GM23338 (cell line): ENCODE data around the gene RRP8. TPM values are rescaled to one million over a fixed set of nuclear protein-coding genes. Genes with fewer than 3 reads are reported as not detected.

Experiments used
- ATAC-seq: fragments of 200-7000 bp; cut with Tn5 transposase; 3 replicates; pipeline ENCODE4 v1.9.1; 2020
- DNase-seq: peaks from one replicate; pipeline ENCODE4 v3.0.0-alpha.2; 2015; ENCODE audit warnings: low spot score
- H2AFZ ChIP-seq: fragments of 200-600 bp; sonication (generic); 2 replicates; pipeline ENCODE4 v1.8.0; 2016; ENCODE audit warnings: antibody characterized with exemption, mild to moderate bottlenecking, moderate library complexity
- H3F3A ChIP-seq: fragments of 200-600 bp; sonication (generic); replicated peaks from 2 replicates; pipeline ENCODE4 v1.8.0; 2017; ENCODE audit warnings: antibody characterized with exemption, mixed run types, low read depth
- H3K27ac ChIP-seq: fragments of 200-600 bp; sonication (generic); 2 replicates; pipeline ENCODE4 v1.6.1; 2016; ENCODE audit warnings: low read depth
- H3K27me3 ChIP-seq: fragments of 200-600 bp; sonication (generic); 2 replicates; pipeline ENCODE4 v1.8.0; 2016; ENCODE audit warnings: mild to moderate bottlenecking, mixed run types, moderate library complexity; ENCODE audit not compliant: insufficient read depth
- H3K36me3 ChIP-seq: fragments of 200-600 bp; sonication (generic); 2 replicates; pipeline ENCODE4 v1.8.0; 2016; ENCODE audit warnings: mild to moderate bottlenecking; ENCODE audit not compliant: insufficient read depth
- H3K4me1 ChIP-seq: fragments of 200-600 bp; sonication (generic); 2 replicates; pipeline ENCODE4 v1.8.0; 2016; ENCODE audit warnings: mild to moderate bottlenecking, moderate library complexity; ENCODE audit not compliant: insufficient read depth
- H3K4me2 ChIP-seq: fragments of 200-600 bp; sonication (generic); 2 replicates; pipeline ENCODE4 v1.7.1; 2017; ENCODE audit warnings: mixed run types
- H3K4me3 ChIP-seq: fragments of 200-600 bp; sonication (generic); 2 replicates; pipeline ENCODE4 v1.6.1; 2016; ENCODE audit warnings: mixed run types
- H3K79me2 ChIP-seq: fragments of 200-600 bp; sonication (generic); replicated peaks from 2 replicates; pipeline ENCODE4 v1.8.0; 2017; ENCODE audit warnings: mild to moderate bottlenecking; ENCODE audit not compliant: insufficient read depth
- H3K9me2 ChIP-seq: fragments of 200-600 bp; sonication (generic); 2 replicates; pipeline ENCODE4 v1.8.0; 2017; ENCODE audit not compliant: insufficient read depth
- H4K20me1 ChIP-seq: fragments of 200-600 bp; sonication (generic); replicated peaks from 2 replicates; pipeline ENCODE4 v1.8.0; 2017; ENCODE audit warnings: mild to moderate bottlenecking; ENCODE audit not compliant: insufficient read depth
- H3K27ac Mint-ChIP-seq: 2 replicates; pipeline ENCODE4 v1.8.0; 2020; ENCODE audit warnings: inconsistent platforms, mild to moderate bottlenecking, moderate library complexity, mixed read lengths
- H3K27me3 Mint-ChIP-seq: 3 replicates; pipeline ENCODE4 v1.8.0; 2022; ENCODE audit warnings: low read depth, mild to moderate bottlenecking, moderate library complexity, mixed read lengths, inconsistent platforms; ENCODE audit not compliant: insufficient read depth, poor library complexity
- H3K36me3 Mint-ChIP-seq: 3 replicates; pipeline ENCODE4 v1.8.0; 2021; ENCODE audit warnings: low read depth, mild to moderate bottlenecking, inconsistent platforms, moderate library complexity, mixed read lengths
- H3K4me1 Mint-ChIP-seq: 3 replicates; pipeline ENCODE4 v1.8.0; 2020; ENCODE audit warnings: mild to moderate bottlenecking, inconsistent platforms, mixed read lengths
- H3K4me3 Mint-ChIP-seq: 3 replicates; pipeline ENCODE4 v1.8.0; 2021; ENCODE audit warnings: moderate library complexity, mild to moderate bottlenecking, inconsistent platforms, mixed read lengths
- H3K9me3 Mint-ChIP-seq: 3 replicates; pipeline ENCODE4 v1.8.0; 2020; ENCODE audit warnings: moderate library complexity, mild to moderate bottlenecking, inconsistent platforms, mixed read lengths
- CREB1 ChIP-seq: fragments of 250-450 bp; sonication (Bioruptor Pico); IDR thresholded peaks from 2 replicates; pipeline ENCODE4 v1.5.0; 2020; ENCODE audit warnings: low read depth, mild to moderate bottlenecking, moderate library complexity
- CTCF ChIP-seq, 2 experiments: fragments of 200-600 bp in 1 of 2; sonication (generic) in 1 of 2; conservative IDR thresholded peaks; 2 replicates each; pipeline versions ENCODE4 v1.5.1 to v1.6.1; 2016 to 2017; ENCODE audit warnings: antibody characterized with exemption in 2 of 2, low read depth in 2 of 2, mild to moderate bottlenecking in 2 of 2, moderate library complexity in 1 of 2
- ETS1 ChIP-seq: IDR thresholded peaks from 2 replicates; pipeline ENCODE4 v1.6.1; 2016; ENCODE audit warnings: antibody characterized with exemption
- EZH2phosphoT487 ChIP-seq: fragments of 200-600 bp; sonication (generic); IDR thresholded peaks from one replicate; pipeline ENCODE4 v1.8.1; 2018; ENCODE audit warnings: antibody characterized with exemption; ENCODE audit not compliant: unreplicated experiment
- NANOG ChIP-seq: IDR thresholded peaks from 2 replicates; pipeline ENCODE4 v1.6.1; 2016; ENCODE audit warnings: antibody characterized with exemption, borderline replicate concordance
- POLR2AphosphoS5 ChIP-seq: IDR thresholded peaks from 2 replicates; pipeline ENCODE4 v1.6.1; 2016; ENCODE audit warnings: antibody characterized with exemption, low read depth
- REST ChIP-seq: IDR thresholded peaks from one replicate; pipeline ENCODE4 v1.6.1; 2018; ENCODE audit warnings: antibody characterized with exemption; ENCODE audit not compliant: unreplicated experiment
- STAT1 ChIP-seq: IDR thresholded peaks from one replicate; pipeline ENCODE4 v1.6.1; 2016; ENCODE audit warnings: antibody characterized with exemption; ENCODE audit not compliant: unreplicated experiment
- ZNF114 ChIP-seq: fragments of 250-450 bp; sonication (Bioruptor Pico); IDR thresholded peaks from 2 replicates; pipeline ENCODE4 v1.5.0; 2020; ENCODE audit warnings: mild to moderate bottlenecking, moderate library complexity
- ZNF331 ChIP-seq: fragments of 250-450 bp; sonication (Bioruptor Pico); IDR thresholded peaks from 2 replicates; pipeline ENCODE4 v1.5.0; 2020; ENCODE audit warnings: low read depth, mild to moderate bottlenecking, moderate library complexity
- ZNF462 ChIP-seq: fragments of 250-450 bp; sonication (Bioruptor Pico); IDR thresholded peaks from 2 replicates; pipeline ENCODE4 v1.5.0; 2020; ENCODE audit warnings: mild to moderate bottlenecking, moderate library complexity
- polyA plus RNA-seq: library from polyadenylated mRNA; unstranded; fragments of >200 nt; fragmentation: Nextera tagmentation; extraction: Ambion mirVana; gene quantifications from 2 replicates; pipeline ENCODE4 v1.2.1, GENCODE V29; 2016
- total RNA-seq: library from RNA; depleted of rRNA; stranded (reverse); fragments of >200 nt; shearing (Covaris generic); gene quantifications from 2 replicates; pipeline ENCODE4 v1.2.3, GENCODE V29; 2014

The RRP8 gene
- total and polyA plus RNA-seq, 2 experiments from 2014 or later, result 7.4 to 13.7 TPM

- H2AFZ ChIP-seq, result no peak overlapping the region
- H3K79me2 ChIP-seq, result peaks cover 9% of the 10 kb centered on the region; the same call in 1 of the 2 replicates
- H3F3A ChIP-seq, result no peaks in the 10 kb centered on the region; the same call in 1 of the 2 replicates
- ATAC-seq (no peak), DNase-seq (no peak)
- H3K4me3 ChIP-seq, result no peak overlapping the region
- no peaks in the 10 kb centered on the region for H3K27me3 ChIP-seq
- Mint-ChIP-seq H3K27ac (no peak overlapping the region), H3K36me3 (0 out of 3 replicates have a peak, but pooled peaks cover 3% of the 10 kb centered on the region), H3K9me3 (no peaks in the 10 kb centered on the region), H3K4me3 (no peak overlapping the region), H3K27me3 (peaks cover 5% of the 10 kb centered on the region), H3K4me1 (no peaks in the 10 kb centered on the region)
- TF ChIP-seq CTCF (conservative IDR thresholded peaks at IDR 0.05; ENCODE audit: low read depth in 2 of 2) (no peak), REST (no peak), NANOG (no peak), EZH2phosphoT487 (no peak), ZNF114 (CRISPR knock-in tag) (no peak), POLR2AphosphoS5 (no peak), ETS1 (no peak), ZNF331 (no peak), ZNF462 (CRISPR knock-in tag) (no peak), CREB1 (CRISPR knock-in tag) (no peak), STAT1 (no peak)
- no peak overlapping the region for H3K27ac ChIP-seq
- no peaks in the 10 kb centered on the region for H3K9me2 ChIP-seq
- H3K4me1 ChIP-seq, result peaks cover 17% of the 10 kb centered on the region
- H3K36me3 ChIP-seq, result no peaks in the 10 kb centered on the region; the same call in 1 of the 2 replicates
- H3K4me2 ChIP-seq, result no peak overlapping the region
- no peaks in the 10 kb centered on the region for H4K20me1 ChIP-seq
Observed at GRCh38 chr11:6616596-6617250, 13.3 kb upstream of the RRP8 start.
